DMS53 (cell line): Measurements from ENCODE around the gene SCN4A.

Source experiments
- DNase-seq: peaks from one replicate; lab custom pipeline; 2025; lab: John Stamatoyannopoulos, UW

Gene SCN4A

GRCh38 chr17:64001763-64002529 is 29.2 kb upstream of the SCN4A start:
- DNase-seq: no peak

GRCh38 chr17:64001091-64001579 is 28.4 kb upstream of the SCN4A start:
- no peak for DNase-seq

GRCh38 chr17:63999680-64000531 is 27.2 kb upstream of the SCN4A start:
- DNase-seq: peak; percentile 15

GRCh38 chr17:63998721-63999679 is 26.3 kb upstream of the SCN4A start:
- DNase-seq: peak; percentile 17

GRCh38 chr17:63998050-63998720 is 25.5 kb upstream of the SCN4A start, which contains the start of gene PRR29:
TSS of gene PRR29 (plus strand) at chr17:63998351. CDS start at chr17:63998365, 14 bp downstream.
- DNase-seq: peak; percentile 84

GRCh38 chr17:63997341-63998048 is 24.8 kb upstream of the SCN4A start:
- DNase-seq: peak; percentile 20

GRCh38 chr17:63996430-63997182 is 23.9 kb upstream of the SCN4A start:
- DNase-seq: no peak

GRCh38 chr17:63995626-63996025 is 22.9 kb upstream of the SCN4A start:
- no peak for DNase-seq

GRCh38 chr17:63993368-63993985 is 20.8 kb upstream of the SCN4A start:
- DNase-seq: no peak

- no peak for DNase-seq
These were observed 18.9 kb upstream of the SCN4A start for GRCh38 chr17:63991611-63992010.

GRCh38 chr17:63989622-63990345 is 17.1 kb upstream of the SCN4A start:
- peak; percentile 49 for DNase-seq

GRCh38 chr17:63988741-63989621 is 16.3 kb upstream of the SCN4A start:
- DNase-seq: peak; percentile 59

GRCh38 chr17:63988127-63988478 is 15.4 kb upstream of the SCN4A start:
- no peak for DNase-seq

- peak; percentile 19 for DNase-seq
These were observed 14.8 kb upstream of the SCN4A start for GRCh38 chr17:63987221-63988126.

- peak; percentile 66 for DNase-seq
These were observed 14.1 kb upstream of the SCN4A start for GRCh38 chr17:63986821-63987220.

- no peak for DNase-seq
These were observed 12.8 kb upstream of the SCN4A start for GRCh38 chr17:63985387-63986140.
